Measurements from ENCODE around the gene ASPDH. TPM values are rescaled to one million over a fixed set of nuclear protein-coding genes. Genes with fewer than 3 reads are reported as not detected.

ASPDH gene
- polyA plus RNA-seq, 3 donors = 0.36 TPM; not detected in 2

DNA sequence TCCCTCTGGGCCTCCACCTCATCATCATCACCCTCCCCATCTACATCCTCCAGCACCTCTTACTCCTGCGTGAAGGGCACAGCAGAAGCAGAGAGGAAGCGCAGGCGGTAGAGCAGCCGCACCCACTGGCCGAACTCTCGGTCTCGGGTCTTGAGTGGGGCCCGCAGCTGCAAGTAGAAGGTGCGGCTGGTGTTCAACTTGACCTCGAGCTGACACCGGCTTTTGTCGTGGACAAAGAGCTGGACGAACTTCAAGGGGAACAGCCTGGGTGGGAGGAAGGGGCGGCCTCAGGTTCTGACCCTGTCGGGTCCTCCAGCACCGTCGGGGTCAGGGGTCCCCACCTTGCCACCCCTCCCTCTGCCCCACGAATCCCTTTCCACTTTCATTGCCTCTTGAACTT is 46.1 kb downstream of the ASPDH start:
- WGBS, 3 donors = 72 to 81% (median 76%) methylated on average over 18 of the region's 18 CpGs
- H3K27ac ChIP-seq (ENCODE audit: low read depth, low read length) = no peak overlapping the region

DNA sequence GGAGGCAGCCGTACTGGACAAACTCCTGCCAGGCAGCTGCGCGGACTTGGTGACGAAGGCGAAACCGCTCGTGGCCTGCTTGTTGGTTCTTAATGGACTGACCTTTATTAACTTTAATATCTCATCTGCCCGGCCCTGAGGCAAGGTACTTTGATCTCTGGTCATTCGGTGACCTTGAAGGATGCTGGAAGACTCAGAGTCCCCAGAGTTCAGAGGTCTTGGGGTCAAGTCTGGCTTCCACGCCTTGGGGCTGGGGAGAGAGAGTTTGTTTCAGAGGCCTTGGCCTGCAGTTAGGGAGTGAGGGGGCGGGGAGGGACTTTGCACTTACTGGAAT is 47.0 kb downstream of the ASPDH start:
- WGBS, 3 donors = 77 to 86% (median 81%) methylated on average over 11 of the region's 11 CpGs
- no peak overlapping the region for H3K27ac ChIP-seq (ENCODE audit: low read depth, low read length)

DNA sequence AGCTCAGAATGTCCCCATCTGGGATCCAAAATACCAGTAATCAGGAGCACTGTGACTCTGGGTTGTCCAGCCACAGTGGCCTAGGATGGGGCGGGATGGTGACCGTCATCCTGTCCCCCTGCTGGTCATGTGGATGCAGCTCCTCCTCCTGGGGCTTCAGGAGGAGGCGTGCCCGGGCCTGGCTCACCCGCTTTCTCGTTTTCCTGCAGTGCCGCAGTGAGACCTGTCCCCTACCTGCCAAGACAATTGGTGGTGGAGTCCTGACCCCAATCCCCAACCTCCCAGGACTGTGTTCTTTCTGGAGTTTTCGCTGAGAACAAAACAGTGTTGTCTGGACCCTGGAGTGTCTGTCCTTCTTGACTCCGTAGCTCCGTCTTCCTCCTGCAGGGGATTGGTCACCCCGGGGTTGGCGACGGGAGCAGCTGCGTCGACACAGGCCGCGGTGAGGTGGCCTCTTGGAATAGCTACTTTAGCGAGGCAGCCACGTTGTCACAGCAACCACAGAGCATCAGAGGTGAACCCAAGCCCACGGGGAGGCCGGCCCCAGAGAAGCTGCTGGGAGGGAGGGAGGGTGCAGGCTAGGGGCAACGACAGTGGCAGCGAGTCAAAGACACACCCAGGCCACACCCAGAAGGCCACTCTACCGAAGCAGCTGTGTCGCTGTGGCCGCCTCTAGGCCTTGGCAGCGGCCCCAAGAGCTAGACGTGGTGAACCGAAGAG is 47.6 kb downstream of the ASPDH start:
- WGBS, 3 donors = 53 to 57% (median 54%) methylated on average over 29 of the region's 29 CpGs

DNA sequence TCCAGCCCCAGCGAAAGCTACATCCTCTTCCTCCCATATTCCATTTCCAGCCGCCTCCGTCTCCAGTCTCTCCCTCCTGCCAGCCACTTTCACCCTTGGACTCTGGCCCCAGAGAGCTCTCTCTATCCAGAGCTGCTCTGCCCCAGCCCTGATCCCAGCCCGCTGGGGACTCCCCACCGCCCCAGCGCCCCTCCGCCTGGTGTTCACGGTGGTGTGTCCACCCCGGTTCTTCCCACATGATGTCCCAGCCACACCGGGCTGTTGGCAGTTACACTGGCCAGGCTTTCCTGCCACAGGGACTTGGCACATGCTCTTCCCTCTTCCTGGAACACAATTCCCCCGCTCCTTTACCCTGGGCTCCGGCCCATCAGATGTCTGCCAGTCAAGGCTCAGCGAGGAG is 48.7 kb downstream of the ASPDH start:
- no peak overlapping the region for H3K27ac ChIP-seq (ENCODE audit: low read depth, low read length)
- 84 to 88% (median 84%) methylated on average over 13 of the region's 13 CpGs for WGBS, 3 donors

More for the DNA sequence above, 47.6 kb downstream of the ASPDH start:
- no peak overlapping the region for H3K27ac ChIP-seq (ENCODE audit: low read depth, low read length)

DNA sequence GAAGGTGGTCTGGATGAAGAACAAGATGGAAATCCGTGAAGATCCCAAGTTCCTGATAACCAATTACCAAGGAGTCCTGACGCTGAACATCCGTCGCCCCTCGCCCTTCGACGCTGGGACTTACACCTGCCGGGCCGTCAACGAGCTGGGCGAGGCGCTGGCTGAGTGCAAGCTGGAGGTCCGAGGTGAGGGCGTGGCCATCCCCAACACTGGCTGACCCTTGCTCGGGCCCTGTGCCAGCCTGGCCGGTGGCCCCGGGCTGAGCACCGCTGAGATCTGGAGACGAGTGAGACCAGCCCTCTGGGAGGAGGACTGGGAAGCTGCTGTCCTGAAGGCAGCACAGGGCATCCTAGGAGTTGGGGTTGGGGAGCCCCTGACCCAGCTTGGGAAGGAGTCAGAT is 49.4 kb downstream of the ASPDH start:
- 72 to 84% (median 80%) methylated on average over 18 to 19 of the region's 19 CpGs for WGBS, 3 donors
- no peak overlapping the region for H3K27ac ChIP-seq (ENCODE audit: low read depth, low read length)

DNA sequence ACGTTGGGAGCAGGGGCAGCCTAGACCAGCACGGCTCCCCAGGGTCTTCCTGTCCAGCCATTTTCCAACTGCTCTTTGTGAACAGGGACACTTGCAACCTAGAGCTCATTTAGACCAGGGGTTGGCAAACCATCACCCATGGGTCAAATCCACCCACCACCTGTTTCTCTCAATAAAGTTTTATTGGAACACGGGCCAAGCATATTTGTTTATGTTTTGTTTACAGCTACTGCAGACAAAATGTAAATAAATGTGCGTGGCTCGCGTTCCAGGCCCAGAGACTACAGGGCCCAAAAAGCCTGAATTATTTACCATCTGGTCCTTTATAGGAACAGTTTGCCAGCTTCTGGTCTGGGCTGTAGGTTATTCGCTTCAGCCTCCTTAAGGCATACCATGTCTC is 50.7 kb downstream of the ASPDH start:
- WGBS, 3 donors = 68 to 74% (median 73%) methylated on average over 7 of the region's 7 CpGs
- H3K27ac ChIP-seq (ENCODE audit: low read depth, low read length) = no peak overlapping the region

Other genes starting within 250 kb of the ASPDH start
- 1 to 10 TPM in 1 of 3 donors, under 1 TPM in 2; 0.51 to 1.4 (median 0.67) TPM for gene KCNC3, start 184.5 kb downstream of the ASPDH start, polyA plus RNA-seq
- gene NAPSA, start 148.3 kb downstream of the ASPDH start, polyA plus RNA-seq = 1 to 10 TPM in 2 of 3 donors, under 1 TPM in 1; 0.28 to 2.1 (median 1.4) TPM
- 10 to 100 TPM; 37.0 to 87.1 (median 79.2) TPM for gene NR1H2, start 137.5 kb downstream of the ASPDH start, polyA plus RNA-seq
- gene POLD1, start 129.6 kb downstream of the ASPDH start, polyA plus RNA-seq = 10 to 100 TPM; 12.1 to 23.8 (median 13.5) TPM
- gene SPIB, start 95.0 kb downstream of the ASPDH start, polyA plus RNA-seq = 1 to 10 TPM in 1 of 3 donors, under 1 TPM in 2; 0.34 to 1.4 (median 0.46) TPM
- under 1 TPM; 0.06 to 0.34 (median 0.15) TPM for gene MYBPC2, start 81.0 kb downstream of the ASPDH start, polyA plus RNA-seq
- gene EMC10, start 37.4 kb downstream of the ASPDH start, polyA plus RNA-seq = 10 to 100 TPM; 42.4 to 75.0 (median 69.1) TPM
- 1 to 10 TPM in 2 of 3 donors, under 1 TPM in 1; 0.68 to 2.7 (median 1.8) TPM for gene GARIN5A, start 37.1 kb downstream of the ASPDH start, polyA plus RNA-seq
- 10 to 100 TPM; 34.9 to 61.6 (median 56.8) TPM for gene JOSD2, start 2.7 kb downstream of the ASPDH start, polyA plus RNA-seq
- gene LRRC4B, start 54.5 kb upstream of the ASPDH start, polyA plus RNA-seq = 1 to 10 TPM in 2 of 3 donors, under 1 TPM in 1; 0.52 to 3.0 (median 1.6) TPM
- gene SYT3, start 126.0 kb upstream of the ASPDH start, polyA plus RNA-seq = under 1 TPM; 0.07 to 0.24 (median 0.11) TPM
- 1 to 10 TPM in 1 of 3 donors, not detected in 2; 1.5 TPM for gene C19orf81, start 135.5 kb upstream of the ASPDH start, polyA plus RNA-seq
- gene SHANK1, start 205.9 kb upstream of the ASPDH start, polyA plus RNA-seq = 1 to 10 TPM in 1 of 3 donors, under 1 TPM in 2; 0.02 to 1.1 (median 0.33) TPM
- 10 to 100 TPM in 1 of 3 donors, 1 to 10 TPM in 2; 4.8 to 11.4 (median 5.3) TPM for gene CLEC11A, start 209.5 kb upstream of the ASPDH start, polyA plus RNA-seq

Data from adipose tissue (tissue), 3 donors.